Loucy (cell line): Measurements from ENCODE around the gene NELFB.

Source experiments
- H2AFZ ChIP-seq: fragments of 200-600 bp; sonication (generic); 2 replicates; pipeline ENCODE4 v1.6.0; 2016; ENCODE audit warnings: antibody characterized with exemption, mild to moderate bottlenecking, low read length, moderate library complexity
- H3F3A ChIP-seq: fragments of 200-600 bp; 2 replicates; pipeline ENCODE4 v1.6.0; 2016; ENCODE audit warnings: antibody characterized with exemption, low read depth, mild to moderate bottlenecking
- H3K27me3 ChIP-seq: fragments of 200-600 bp; sonication (generic); 2 replicates; pipeline ENCODE4 v1.6.1; 2014; ENCODE audit warnings: low read length, mild to moderate bottlenecking; ENCODE audit not compliant: insufficient read depth, poor library complexity, severe bottlenecking
- H3K36me3 ChIP-seq: fragments of 200-600 bp; sonication (generic); 2 replicates; pipeline ENCODE4 v1.6.1; 2016; ENCODE audit warnings: low read length; ENCODE audit not compliant: insufficient read depth
- H3K4me1 ChIP-seq: fragments of 200-600 bp; sonication (generic); 2 replicates; pipeline ENCODE4 v1.5.1; 2014; ENCODE audit warnings: low read length, mild to moderate bottlenecking; ENCODE audit not compliant: insufficient read depth, poor library complexity, severe bottlenecking
- H3K4me2 ChIP-seq: fragments of 200-600 bp; sonication (generic); 2 replicates; pipeline ENCODE4 v1.6.0; 2014; ENCODE audit warnings: antibody characterized with exemption, low read length, low read depth, mild to moderate bottlenecking; ENCODE audit not compliant: poor library complexity, severe bottlenecking
- H3K4me3 ChIP-seq: fragments of 200-600 bp; sonication (generic); 2 replicates; pipeline ENCODE4 v1.5.1; 2014; ENCODE audit warnings: low read length, mild to moderate bottlenecking, mixed read lengths; ENCODE audit not compliant: poor library complexity, severe bottlenecking
- H3K79me2 ChIP-seq: fragments of 200-600 bp; sonication (generic); 2 replicates; pipeline ENCODE4 v1.6.1; 2014; ENCODE audit warnings: low read length; ENCODE audit not compliant: insufficient read depth
- H3K9ac ChIP-seq: fragments of 200-600 bp; sonication (generic); 2 replicates; pipeline ENCODE4 v1.6.0; 2014; ENCODE audit warnings: mild to moderate bottlenecking, low read depth, low read length, moderate library complexity; ENCODE audit not compliant: poor library complexity, severe bottlenecking
- H3K9me2 ChIP-seq: fragments of 200-600 bp; sonication (generic); replicated peaks from 2 replicates; pipeline ENCODE4 v1.6.1; 2016; ENCODE audit warnings: low read depth, low read length, mixed read lengths
- H3K9me3 ChIP-seq: fragments of 200-600 bp; sonication (generic); 2 replicates; pipeline ENCODE4 v1.6.1; 2014; ENCODE audit warnings: mild to moderate bottlenecking, antibody characterized with exemption, low read length, low read depth; ENCODE audit not compliant: insufficient read depth
- H4K20me1 ChIP-seq: fragments of 200-600 bp; sonication (generic); 2 replicates; pipeline ENCODE4 v1.6.0; 2014; ENCODE audit warnings: antibody characterized with exemption, low read length, mild to moderate bottlenecking; ENCODE audit not compliant: insufficient read depth, poor library complexity, severe bottlenecking
- CTCF ChIP-seq: fragments of 200-600 bp; sonication (generic); conservative IDR thresholded peaks from 2 replicates; pipeline ENCODE4 v1.5.1; 2014; ENCODE audit warnings: mild to moderate bottlenecking, antibody characterized with exemption, low read length
- EZH2phosphoT487 ChIP-seq: fragments of 200-600 bp; IDR thresholded peaks from 2 replicates; pipeline ENCODE4 v1.6.1; 2018; ENCODE audit warnings: antibody characterized with exemption, mild to moderate bottlenecking, moderate library complexity, borderline replicate concordance

Gene NELFB

DNA sequence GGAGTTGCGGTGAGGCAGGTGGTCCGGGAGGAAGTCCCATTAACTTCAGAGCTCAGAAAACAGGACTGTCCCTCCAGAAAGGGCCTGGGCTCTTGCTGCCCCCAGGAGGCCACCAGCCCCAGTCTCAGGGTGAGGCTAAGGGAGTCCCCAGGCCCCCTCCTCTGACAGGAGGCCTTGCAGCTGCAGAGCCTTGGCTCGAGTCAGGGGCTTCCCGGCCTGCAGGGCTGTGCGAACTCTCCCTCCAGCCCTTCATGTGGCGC is 7.3 kb upstream of the NELFB start:
- Histone ChIP-seq H3K4me1 (peaks cover 10% of the 10 kb centered on the region), H3K4me3 (no peak overlapping the region), H3K9me3 (no peaks in the 10 kb centered on the region), H4K20me1 (peaks cover 11% of the 10 kb centered on the region), H3K36me3 (peaks cover 10% of the 10 kb centered on the region; the same call in 1 of the 2 replicates), H2AFZ (no peak overlapping the region), H3K79me2 (peaks cover 12% of the 10 kb centered on the region), H3K27me3 (no peaks in the 10 kb centered on the region), H3K9ac (no peak overlapping the region), H3F3A (no peaks in the 10 kb centered on the region), H3K9me2 (no peaks in the 10 kb centered on the region), H3K4me2 (no peak overlapping the region)
- TF ChIP-seq CTCF: no peak
- TF ChIP-seq EZH2phosphoT487: no peak

GRCh38 chr9:137250329-137251193 is 4.6 kb upstream of the NELFB start:
- no peak for TF ChIP-seq CTCF
- TF ChIP-seq EZH2phosphoT487: no peak
- Histone ChIP-seq H3K9me2 (no peaks in the 10 kb centered on the region), H3K4me3 (no peak overlapping the region), H3F3A (no peaks in the 10 kb centered on the region), H4K20me1 (peaks cover 2% of the 10 kb centered on the region), H3K4me1 (peaks cover 19% of the 10 kb centered on the region), H3K79me2 (peaks cover 14% of the 10 kb centered on the region), H3K9me3 (no peaks in the 10 kb centered on the region), H3K4me2 (no peak overlapping the region), H3K27me3 (peaks cover 2% of the 10 kb centered on the region), H2AFZ (no peak overlapping the region), H3K36me3 (no peaks in the 10 kb centered on the region), H3K9ac (no peak overlapping the region)

- TF ChIP-seq CTCF (no peak), EZH2phosphoT487 (no peak)
Observed at GRCh38 chr9:137251194-137251461, 4.0 kb upstream of the NELFB start, which contains the start of gene STPG3. TSS of gene STPG3 (plus strand) at chr9:137251286. CDS start at chr9:137251287, 1 bp downstream.

More at GRCh38 chr9:137251194-137251461, 4.0 kb upstream of the NELFB start, which contains the start of gene STPG3:
- Histone ChIP-seq H3F3A (no peaks in the 10 kb centered on the region), H3K4me1 (peaks cover 21% of the 10 kb centered on the region), H4K20me1 (peaks cover 7% of the 10 kb centered on the region), H3K9me2 (no peaks in the 10 kb centered on the region), H3K79me2 (peaks cover 19% of the 10 kb centered on the region), H3K4me2 (no peak within 1 kb of the TSS), H3K36me3 (no peaks in the 10 kb centered on the region), H3K9me3 (no peaks in the 10 kb centered on the region), H2AFZ (no peak within 1 kb of the TSS), H3K4me3 (no peak within 1 kb of the TSS), H3K27me3 (peaks cover 4% of the 10 kb centered on the region), H3K9ac (no peak within 1 kb of the TSS)
